GM12873 (cell line): Measurements from ENCODE around the gene MCC.

Experiments
- TF ChIP-seq, protein P1 (sequence below): IDR thresholded peaks from 2 replicates; pipeline ENCODE4 v1.5.1; 2012; ENCODE audit warnings: low read depth, mild to moderate bottlenecking, moderate library complexity, low read length, control low read depth; ENCODE audit not compliant: insufficient read depth; ENCODE audit errors: missing control alignments

MCC gene

DNA sequence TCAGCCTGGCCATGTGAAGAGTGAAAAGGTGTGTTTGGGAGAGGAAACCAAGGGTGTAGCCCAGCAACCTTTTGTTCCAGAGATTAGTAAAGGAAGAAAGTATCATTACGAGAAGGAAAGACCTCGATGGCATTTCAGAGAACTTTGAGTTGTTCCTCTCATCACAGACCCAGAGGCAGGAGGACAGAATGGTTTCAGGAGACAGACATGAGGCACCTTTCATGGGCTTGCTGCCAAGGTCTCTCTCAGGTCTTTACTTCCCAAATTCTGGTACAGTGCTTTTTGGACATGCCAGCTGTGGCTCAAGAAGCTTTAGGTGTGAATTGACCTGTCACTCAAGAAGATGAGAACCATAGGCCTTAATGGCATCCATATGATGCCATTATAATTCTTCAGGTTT, 2.8 kb upstream of the MCC start:
- TF ChIP-seq, protein P1, sequence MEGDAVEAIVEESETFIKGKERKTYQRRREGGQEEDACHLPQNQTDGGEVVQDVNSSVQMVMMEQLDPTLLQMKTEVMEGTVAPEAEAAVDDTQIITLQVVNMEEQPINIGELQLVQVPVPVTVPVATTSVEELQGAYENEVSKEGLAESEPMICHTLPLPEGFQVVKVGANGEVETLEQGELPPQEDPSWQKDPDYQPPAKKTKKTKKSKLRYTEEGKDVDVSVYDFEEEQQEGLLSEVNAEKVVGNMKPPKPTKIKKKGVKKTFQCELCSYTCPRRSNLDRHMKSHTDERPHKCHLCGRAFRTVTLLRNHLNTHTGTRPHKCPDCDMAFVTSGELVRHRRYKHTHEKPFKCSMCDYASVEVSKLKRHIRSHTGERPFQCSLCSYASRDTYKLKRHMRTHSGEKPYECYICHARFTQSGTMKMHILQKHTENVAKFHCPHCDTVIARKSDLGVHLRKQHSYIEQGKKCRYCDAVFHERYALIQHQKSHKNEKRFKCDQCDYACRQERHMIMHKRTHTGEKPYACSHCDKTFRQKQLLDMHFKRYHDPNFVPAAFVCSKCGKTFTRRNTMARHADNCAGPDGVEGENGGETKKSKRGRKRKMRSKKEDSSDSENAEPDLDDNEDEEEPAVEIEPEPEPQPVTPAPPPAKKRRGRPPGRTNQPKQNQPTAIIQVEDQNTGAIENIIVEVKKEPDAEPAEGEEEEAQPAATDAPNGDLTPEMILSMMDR: no peak

DNA sequence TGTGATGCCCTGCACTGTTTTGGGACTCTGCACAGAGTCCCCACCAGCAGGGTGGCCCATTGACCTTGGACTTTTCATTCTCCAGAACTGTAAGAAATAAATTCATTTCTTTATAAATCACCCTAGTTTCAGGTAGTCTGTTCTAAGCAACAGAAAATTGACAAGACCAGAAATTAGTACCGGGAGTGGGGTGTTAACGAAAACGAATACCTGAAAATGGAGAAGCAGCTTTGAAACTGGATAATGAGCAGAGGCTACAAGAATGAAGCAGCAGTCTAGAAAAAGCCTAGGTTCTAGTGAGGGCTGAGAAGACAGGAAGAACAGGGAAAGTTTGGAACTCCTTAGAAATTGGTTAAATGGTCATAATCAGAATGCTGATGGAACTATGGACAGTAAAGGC, 2.1 kb upstream of the MCC start:
- TF ChIP-seq, protein P1: no peak

DNA sequence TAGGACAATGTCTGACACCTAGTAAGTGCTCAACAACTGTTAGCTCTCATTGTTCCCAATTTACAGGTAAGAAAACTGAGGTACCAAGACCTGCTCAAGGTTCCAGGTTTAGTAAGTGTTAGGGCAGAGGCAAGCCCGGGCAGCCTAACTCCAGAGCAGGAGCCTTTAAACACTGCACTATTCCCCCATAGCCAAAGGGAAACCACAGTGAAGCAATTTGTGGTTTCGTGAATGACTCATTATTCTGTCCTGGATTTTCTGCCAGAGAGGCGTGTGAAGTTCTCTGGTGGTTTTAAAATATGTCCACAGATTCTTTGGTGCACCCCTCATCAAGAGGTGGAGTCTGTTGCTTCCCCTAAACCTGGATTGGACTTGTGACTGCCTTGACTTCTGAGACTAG, 1.0 kb upstream of the MCC start:
- TF ChIP-seq, protein P1: no peak

DNA sequence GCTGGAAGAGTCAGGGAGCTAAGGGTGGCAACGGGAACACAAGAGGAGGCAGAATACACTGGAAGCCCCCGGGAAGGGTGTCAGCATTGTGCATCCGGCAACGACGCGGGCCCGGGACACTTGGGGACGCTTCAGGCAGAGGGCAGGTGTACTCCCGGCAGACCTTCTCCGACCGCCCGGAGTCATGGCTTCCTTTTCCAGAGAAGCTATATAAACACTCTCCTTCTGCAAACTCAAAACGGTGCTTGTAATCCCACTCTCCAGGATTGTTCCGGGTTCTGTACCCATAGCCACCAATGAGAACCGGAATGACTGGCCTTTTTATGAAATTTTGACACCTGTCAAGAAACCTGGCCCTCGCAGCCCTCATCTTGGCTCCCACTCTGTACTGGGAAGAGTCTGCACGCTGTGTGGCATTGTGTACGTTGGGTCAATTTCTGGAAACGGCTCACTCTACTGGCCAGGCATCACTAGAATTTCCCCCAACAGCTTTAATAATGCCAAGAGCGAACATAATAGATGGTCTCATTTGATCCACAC, 462 bp upstream of the MCC start:
- TF ChIP-seq, protein P1: no peak

DNA sequence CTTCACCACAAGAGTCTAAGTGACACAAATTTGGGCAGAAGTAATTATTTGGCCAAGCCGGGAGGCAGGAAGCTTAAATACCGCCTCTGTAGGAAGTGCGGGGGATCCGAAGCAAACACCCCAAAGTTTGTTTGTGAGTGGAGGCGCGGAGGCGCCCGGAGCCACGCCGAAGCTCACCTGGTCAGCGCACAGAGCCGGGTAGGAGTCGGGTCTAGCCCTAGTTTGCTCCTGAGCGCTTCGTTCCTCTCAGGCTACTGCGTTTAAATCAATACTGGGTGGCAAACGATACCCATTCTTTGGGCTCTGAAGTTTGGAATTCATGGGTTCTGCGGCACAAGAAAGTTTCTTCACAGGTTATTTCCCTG, 855 bp downstream of the MCC start:
- TF ChIP-seq, protein P1: no peak

DNA sequence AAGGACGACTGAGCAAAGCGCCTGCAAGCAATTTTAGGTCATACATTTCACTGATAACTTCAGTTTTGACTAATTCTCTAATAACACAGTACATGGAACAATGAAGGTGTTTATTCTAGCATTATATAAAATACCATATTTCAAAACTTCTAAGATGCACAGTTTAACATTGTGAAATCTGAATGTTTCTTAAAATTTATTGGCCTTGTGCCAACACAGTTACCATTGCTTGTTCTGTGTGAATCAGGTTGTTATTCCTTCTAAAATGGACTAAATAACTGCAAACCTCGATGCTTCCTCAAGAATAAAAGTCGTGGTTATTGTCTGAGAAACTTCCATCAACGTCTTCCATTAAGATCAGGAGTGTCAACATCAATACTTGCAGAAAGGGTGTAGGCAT, 8.0 kb downstream of the MCC start:
- TF ChIP-seq, protein P1: no peak

DNA sequence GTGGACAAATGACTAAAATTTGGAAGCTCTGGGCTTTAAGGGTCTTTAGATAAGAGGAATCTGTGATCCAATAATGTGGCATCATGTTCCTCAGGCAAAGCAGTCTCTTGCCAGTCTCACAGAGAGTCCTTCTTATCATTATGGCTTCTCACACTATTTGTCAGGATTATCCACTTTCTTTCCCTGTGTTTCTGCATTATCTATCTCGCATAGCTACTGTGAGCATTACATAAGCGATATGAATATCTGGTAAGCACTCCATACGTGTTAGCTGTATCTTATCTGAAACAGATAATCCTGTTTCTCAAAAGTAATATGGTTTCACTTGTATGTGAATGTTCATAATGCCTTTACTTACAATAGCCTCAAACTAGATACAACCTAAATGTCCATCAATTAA, 9.6 kb downstream of the MCC start:
- TF ChIP-seq, protein P1: no peak
